ENCODE data around the gene DCT.
A peak's percentile ranks its signal among the peaks of the same experiment; 100 is the strongest.
"Not testable (repeated sequence)": the region's sequence is repeated elsewhere in the genome, so short reads cannot be mapped to it uniquely, and the experiment has no call there.

DCT gene

DNA sequence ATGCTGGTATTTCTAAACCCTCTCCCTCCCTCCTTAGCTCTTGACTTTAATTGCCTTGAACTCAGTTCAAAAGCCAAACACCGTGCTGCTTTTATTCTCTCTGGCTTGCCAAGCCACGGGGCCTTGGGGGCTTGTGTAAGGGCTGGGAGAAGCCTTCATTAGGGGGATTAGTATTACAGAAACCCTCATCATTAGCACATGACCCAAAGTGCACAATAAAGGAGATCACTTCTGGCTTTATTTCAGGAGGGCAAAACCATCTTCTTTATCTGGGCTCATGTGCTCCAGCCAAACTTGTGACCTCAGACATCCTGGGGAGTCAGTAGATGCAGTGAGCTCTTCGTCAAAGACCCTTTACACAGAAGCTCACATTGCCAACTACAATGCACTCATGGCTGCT, at the start of gene DCT:
Gene DCT (minus strand): TSS at position 67 of the 400 bp plus-strand sequence. CDS start 427 bp downstream, outside the sequence.
- DNase-seq: no peak

DNA sequence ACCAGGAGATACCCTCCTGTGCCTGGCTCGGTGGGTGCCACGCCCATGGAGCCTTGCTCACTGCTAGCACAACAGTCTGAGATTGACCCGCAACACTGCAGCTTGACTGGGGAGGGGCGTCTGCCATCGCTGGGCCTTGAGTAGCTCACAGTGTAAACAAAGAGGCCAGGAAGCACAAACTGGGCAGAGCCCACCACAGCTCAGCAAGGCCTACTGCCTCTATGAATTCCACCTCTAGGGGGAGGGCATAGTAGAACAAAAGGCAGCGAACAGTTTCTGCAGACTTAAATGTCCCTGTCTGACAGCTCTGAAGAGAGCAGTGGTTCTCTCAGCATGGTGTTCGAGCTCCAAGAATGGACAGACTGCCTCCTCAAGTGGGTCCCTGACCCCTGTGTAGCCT, 47.5 kb upstream of the DCT start:
- not testable (repeated sequence) for DNase-seq

DNA sequence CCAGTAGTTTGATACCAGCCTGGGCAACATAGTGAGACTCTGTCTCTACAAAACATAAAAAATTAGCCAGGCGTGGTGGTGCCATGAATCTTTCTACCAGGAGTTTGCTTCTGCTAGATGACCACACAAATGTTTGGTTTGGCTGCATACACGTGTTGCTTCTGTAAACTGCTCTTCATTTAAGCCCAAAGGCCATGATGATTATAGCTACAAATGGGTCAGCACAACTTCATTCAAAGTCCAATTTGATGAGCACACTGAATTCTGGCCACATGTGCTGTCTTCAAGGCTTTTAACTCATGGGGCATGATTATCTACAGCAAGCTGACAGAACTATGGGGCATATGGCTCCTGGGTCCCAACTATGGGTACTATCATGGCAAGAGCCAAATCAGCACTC, 46.3 kb upstream of the DCT start:
- DNase-seq: no peak

DNA sequence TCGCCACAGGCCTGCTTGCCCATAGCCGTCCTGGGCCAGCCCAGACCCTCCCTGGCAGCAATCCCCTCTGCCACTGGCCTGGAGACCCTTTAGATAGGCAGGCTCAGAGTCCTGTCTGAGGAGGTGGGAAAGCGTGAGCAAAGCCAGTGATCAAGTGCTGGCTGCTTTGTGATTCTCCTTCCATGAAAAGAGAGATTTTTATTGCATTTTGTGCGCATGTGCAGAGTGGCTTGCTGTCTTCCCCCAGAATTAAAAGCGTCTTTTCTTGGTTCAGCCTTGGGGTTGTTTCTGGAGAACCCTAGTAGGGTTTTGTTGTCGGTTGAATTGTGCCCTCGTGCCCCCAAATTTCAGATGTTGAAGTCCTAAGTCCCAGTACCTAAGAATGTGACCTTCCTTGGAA, 44.9 kb upstream of the DCT start:
- DNase-seq: no peak

DNA sequence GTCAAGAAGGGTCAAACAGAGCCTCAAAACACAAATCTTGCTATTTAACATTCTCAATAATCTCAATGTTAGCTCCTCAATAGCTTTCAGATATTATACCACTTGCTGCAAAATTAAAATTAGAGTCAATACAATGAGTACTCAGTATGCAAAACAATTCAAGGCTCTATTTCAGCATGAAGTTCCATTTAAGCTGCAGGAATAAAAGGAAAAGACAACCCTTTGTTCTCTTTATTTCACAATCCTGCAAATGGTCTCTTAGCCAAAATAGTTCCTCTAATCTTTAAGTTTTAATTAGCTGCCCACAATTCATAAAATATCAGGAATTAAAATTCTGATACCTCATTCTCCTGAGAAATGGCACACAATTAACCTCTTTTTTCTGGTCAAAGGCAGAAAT, 40.5 kb upstream of the DCT start:
- no peak for DNase-seq

DNA sequence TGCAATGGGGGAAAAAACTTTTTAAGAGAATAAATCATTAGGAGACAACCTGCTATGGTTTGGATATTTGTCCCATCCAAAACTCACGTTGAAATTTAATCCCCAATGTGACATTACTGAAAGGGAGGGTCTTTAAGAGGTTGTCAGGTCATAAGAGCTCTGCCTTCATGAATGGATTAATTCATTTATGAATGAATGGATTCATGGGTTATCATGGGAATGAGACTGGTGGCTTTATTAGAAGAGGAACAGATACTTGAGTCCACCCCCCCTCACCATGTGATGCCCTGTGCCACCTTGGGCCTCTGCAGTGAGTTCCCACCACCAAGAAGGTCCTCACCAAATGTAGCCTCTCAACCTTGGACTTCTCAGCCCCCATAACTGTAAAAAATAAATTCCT, 37.0 kb upstream of the DCT start:
- DNase-seq: no peak

DNA sequence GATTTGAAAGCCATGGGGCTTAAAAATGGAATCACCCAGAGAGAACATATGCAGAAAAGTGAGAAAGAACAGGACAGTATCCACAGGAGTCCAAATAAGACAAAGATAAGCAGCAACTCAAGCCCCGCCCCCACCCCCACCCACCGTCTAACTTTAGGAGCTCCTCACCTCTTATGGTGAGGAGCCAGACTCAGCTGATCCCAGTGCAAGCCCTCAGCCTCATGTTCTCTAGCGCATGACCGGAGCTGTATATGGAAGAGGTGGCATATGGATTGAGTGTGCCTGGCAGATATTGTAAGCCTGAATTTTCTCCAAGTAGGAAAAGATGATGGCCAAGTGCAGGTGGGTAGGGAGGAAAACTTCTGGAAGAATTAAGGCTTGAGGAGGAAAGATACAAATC, 36.4 kb upstream of the DCT start:
- no peak for DNase-seq

DNA sequence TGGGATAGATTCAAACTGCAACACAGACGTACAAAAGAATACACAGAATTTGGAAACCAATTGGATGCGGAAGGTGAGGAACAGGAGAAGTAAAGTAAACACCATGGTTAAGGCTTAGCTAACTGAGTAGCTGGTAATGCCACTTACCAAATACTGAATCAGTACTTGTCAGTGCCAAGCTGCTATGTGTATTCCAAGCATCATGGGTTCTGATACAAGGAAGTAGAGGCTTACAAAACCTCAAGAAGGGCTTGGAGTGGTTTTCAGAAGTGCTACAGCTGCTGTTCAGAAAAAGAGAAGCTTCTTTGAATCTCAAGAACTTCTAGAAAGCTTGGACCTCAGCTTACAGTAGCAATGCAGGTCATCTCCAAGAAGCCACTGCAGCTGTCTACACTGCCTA, 35.9 kb upstream of the DCT start:
- peak; percentile 1 for DNase-seq

DNA sequence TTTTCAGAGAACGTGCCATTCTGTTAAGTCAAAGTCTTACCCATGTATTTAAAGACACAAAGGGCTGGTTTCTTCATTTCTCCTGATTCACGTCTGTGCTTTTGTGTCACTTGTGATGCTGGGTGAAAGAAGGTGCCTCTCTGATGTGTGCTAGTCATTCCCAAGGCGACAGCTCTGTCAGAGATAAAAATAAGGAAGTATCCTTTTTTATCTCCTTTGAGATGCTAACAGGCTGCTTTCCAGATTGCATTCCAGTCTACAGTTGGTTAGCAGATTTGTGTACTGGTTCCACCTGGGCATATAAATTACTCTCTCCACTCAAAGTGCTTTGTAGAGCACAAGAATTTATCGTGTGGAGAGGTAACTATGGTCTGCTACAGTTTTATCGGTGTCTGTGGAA, 33.5 kb upstream of the DCT start:
- no peak for DNase-seq

DNA sequence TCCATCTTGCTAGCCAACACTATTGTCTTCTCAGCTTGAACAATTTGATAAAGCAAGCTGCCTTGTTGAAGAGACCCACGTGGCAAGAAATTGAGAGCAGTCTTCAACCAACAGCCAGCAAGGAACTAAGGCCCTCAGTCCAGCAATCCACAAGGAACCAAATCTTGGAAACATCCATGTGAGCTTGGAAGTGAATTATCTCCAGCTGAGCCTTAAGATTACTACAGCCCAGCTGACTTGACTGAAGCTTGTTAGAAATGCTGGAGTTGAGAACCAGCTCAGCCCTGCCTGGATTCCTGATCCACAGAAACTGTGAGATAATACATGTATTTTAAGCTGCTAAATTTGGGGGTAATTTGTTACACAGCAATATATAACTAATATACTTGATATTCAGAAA, 26.2 kb upstream of the DCT start:
- no peak for DNase-seq

DNA sequence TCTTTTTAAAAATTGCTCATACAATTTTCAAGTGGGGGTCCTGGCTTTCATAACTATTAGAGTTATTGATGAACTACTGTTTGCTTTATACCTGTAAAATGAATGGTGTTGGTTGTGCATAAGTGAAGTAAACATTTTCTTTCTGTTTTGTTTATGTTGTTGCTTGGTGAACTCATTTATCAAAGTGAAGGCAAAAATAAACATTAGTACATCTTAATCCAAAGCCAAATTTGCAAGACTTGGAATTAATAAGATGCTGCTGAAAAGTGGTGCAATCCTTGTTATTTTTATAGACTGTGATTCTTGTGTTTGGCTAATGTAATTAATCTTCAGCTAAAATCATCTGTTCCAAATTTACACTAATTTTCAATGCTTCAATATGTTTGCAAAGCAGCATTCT, 24.4 kb upstream of the DCT start:
- DNase-seq: no peak

DNA sequence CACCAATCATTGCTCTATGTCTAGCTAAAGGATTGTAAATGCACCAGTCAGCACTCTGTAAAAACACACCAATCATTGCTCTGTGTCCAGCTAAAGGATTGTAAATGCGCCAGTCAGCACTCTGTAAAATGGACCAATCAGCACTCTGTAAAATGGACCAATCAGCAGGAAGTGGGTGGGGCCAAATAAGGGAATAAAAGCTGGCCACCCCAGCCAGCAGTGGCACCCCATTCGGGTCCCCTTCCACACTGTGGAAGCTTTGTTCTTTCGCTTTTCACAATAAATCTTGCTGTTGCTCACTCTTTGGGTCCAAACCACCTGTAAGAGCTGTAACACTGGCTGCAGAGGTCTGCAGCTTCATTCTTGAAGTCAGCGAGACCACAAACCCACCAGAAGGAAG, 19.3 kb upstream of the DCT start:
- not testable (repeated sequence) for DNase-seq

DNA sequence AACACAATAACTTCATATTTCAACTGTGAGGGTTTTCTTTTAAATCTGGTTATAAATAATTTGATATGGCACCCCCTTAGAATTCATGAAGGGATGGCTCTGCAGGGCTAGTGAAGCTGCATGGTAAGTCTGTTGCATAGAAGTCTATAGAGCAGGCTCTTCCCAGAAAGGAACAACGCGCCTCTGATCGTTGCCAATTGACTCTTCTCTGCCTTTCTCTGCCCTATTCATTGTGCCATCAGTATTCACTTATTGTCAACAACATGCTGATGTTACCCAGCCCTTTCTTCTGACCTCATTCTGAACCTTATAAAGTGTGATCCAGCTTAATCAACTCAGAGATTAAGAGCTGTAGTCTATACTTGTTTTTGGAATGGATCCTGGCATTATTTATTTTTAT, 16.3 kb upstream of the DCT start:
- DNase-seq: no peak

DNA sequence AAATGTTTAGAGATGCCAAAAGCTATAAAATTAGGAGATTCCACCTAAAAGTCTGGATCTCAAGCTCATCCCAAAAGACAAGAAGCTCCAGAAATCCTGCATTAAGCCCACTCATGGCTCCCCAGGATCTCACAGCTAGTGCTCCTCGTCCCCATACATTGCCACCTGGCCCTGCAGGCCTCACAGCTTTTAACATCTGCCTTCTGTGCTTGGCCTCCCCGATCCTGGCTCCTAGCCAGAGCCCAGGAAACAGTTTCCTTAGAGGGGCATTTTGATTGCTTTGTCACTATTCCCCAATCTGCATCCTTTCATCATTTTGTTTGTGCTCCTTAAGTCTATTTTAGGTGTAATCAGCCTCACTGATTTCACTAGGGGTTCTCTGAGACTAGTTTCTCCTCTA, 14.5 kb upstream of the DCT start:
- DNase-seq: no peak

DNA sequence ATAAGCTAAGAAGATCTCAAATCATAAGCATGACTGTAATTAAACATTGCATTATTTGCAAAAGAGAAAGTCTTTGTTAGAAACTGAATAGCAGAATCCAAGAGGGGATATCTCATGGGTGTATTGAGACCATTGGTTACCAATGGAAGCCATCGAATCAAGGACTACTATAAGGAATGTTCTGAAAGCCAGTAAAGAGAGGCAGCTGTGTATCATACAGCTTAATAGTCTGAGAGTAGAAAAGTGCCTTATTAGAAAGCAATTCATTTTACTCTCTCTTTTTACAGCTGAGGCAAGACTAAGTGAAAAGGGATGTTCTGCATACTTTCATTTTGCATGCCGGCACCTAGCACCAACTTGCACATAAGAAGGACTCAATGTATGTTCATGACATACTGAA, 7.6 kb upstream of the DCT start:
- no peak for DNase-seq

DNA sequence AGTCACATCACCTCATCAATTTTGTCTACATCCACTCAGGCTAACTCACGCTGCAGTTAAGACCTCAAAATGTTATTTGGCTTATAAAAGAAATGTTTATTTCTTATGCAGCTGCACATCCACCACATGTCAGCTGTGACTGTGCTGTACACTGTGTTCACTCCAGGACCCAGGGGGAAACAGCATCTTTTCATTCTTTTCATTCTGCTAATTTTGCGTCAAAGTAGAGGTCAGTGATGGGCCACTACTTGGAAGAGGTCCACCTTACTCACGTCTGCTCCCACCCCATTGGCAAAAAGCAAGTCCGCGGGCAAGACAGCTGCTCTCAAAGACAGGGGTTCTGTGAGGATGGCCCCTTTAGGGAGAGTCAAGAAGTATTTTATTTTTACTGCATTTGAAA, 4.5 kb upstream of the DCT start:
- DNase-seq: no peak

DNA sequence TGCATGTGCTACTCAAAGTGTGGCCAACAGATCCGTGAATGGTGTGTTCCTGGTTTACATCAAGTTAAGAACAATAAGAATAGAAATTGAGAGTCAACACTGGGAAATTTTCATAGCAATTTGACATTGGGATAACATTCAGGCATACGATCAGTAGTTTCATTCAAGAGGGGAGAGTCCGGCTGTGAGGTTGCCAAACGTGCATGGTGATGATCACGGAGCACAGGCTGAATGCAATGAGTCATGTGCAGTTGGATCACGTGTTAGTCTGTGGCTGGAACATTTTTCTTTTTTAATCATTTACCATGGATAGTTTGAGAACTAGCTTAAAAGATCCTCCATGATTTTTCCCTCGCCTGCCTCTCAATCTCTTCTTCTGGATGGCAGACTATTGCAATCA, 2.5 kb upstream of the DCT start:
- DNase-seq: peak; percentile 12

DNA sequence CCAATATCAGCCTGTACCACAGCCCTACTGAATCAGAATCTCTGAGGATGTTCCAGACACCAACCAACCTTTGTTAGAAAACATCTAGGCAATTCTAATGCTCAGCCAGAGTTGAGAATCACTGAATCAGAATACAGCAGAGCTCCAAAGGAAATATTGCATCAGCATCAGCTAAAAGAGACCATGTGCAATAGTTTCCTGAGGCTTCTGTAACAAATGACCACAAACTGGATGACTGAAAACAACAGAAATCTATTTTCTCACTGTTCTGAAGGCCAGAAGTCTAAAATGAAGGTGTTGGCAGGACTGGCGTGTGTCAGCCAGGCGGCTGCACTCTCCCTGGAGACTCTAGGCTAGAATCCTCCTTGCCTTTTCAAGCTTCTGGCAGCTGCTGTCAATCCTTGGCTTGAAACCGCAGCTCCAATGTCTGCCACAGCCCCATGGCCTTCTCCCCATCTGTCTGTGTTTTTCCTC, 1.2 kb upstream of the DCT start:
- peak; percentile 34 for DNase-seq

DNA sequence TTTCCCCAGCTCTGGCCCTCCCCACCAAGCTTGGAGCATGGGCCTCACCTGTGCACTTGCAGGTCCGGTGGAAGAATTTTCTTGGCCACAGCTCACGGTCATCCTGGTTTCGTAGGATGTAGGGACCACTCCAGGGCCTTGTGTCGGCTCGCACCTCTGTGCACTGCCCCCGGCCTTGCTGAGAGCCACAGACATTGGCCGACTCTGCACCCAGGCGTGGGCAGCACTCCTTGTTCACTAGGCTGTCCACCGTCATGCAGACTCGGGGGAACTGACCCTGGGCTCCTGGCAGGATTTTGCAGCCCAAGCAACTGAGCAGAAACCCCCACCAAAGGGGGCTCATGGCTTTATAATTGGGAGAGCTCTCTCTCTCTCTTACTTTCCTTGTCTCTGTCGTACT, 569 bp downstream of the DCT start:
- DNase-seq: no peak

DNA sequence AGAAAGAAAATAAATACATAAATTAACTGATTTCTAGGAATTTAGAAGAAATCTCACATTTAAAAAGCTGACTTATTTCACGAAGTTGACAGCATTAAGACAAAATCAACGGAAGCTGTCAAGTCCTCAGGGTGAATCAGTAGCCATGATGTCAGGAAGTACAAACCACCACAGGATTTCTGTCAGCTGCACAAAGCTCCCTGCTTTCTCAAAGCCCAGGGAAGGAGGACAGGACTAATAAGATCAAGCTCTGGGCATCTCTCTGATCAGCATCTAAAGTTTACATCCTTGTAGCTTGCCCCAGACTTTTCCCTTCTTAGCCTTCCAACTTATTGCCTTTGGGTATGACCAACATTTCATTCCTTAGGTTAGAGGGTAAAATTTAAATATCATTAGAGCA, 9.4 kb downstream of the DCT start:
- no peak for DNase-seq

DNA sequence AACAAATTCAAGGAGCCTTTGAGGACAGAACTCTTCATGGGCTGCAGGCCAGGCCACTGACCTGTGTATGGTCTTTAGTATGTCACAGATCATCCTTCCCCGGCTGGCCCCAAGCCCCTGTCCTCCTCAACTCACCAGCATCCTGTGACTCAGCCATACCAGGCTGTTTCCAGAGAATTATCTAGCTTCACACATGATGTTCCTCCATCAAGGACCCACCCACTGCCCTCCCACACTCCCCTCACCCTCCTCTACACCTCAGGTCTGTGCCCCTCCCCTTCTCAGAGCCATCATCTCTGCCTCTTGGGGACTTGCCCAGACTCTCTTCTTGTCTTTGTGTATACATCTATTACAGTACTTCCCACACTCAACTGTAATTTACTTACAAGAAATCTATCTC, 14.7 kb downstream of the DCT start:
- DNase-seq: no peak

DNA sequence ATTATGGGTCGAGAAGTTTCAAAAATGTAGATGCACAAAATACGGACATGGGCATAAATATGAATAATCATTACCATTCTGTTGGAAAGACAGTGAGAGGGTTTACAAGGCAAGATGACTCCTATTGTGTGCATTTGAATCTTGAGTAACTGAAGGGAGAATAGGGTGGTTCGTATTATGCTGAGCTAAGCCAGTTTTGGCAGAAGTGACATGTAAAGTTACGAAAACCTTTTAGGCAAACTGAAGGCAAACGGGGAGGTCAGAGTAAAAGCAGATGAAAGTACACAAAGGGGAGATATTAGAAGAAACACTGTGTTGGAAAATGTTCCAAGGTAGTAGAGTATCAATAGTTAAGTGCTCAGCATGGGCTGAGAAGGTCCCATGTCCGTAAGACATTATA, 16.8 kb downstream of the DCT start:
- DNase-seq: no peak

DNA sequence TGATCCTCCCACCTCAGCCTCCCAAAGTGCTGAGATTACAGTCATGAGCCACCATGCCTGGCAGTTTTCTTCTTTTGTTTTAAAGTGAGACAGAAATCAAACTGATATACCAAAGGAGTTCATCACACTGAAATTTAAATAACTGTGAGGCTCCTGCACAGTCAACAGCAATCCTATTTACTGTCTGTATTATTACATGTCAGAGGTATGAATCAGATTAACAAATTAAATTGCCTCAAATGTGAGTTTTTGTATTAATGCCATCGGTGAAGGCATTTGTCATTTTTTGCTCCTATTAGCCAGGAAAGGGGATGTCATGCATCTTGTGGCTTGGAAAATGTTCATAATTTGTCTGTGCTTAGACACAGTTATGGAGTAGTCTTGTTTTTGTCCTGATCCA, 20.4 kb downstream of the DCT start:
- DNase-seq: no peak

DNA sequence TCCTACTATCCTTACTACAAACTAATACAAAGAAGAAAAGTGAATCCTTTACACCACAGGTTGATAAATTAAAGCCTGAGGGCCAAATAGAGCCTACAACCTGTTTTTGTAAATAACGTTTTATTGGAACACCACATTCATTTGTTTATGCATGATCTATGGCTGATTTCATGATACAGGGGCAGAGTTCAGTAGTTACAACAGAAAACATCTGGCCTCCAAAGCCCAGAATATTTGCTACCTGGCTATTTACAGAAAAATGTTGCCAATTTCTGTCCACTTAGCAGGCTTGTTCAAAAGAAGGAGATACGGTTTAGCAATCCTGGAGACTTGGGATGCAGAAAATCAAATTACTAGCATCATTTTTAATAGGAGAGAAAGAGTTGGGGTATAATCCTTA, 24.1 kb downstream of the DCT start:
- no peak for DNase-seq

DNA sequence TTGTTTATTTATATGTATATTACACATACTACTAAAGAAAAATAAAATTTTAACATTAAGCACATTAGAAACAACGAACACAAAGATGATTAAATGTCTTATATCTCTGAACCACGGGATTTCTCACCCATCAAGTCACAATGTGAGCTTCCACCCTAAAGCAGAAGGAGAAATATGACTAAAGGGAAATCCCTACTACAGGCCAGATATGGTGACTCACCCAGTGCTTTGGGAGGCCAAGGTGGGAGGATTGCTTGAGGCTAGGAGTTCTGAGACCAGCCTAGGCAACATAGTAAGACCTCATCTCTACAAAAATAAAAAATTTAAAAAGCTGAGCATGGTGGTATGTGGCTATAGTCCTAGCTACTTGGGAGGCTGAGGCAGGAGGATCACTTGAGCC, 24.6 kb downstream of the DCT start:
- DNase-seq: peak; percentile 37

DNA sequence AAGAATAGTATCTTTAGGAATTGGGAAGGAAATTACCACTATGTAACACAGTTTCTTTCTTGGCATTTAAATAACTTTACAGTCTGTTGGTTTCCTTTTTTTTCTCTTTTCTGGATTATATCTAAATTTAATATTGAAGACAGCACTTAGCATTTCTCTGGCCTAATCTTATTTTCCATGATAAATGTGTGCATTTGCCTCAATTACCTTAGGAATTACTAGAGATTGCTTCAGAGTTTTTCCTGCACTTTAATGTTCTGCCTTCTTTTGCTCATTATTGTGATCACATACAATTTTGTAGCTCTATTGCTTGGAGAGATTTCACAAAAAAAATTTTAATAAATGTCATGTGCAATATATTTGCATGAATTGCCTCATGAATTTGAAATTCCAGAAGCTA, 25.1 kb downstream of the DCT start:
- no peak for DNase-seq
